Measurements from ENCODE around the gene GLRX5.
A peak's percentile ranks its signal among the peaks of the same experiment; 100 is the strongest.

Gene GLRX5

GRCh38 chr14:95519699-95520098 is 15.2 kb upstream of the GLRX5 start:
- peak; percentile 93 for DNase-seq

DNA sequence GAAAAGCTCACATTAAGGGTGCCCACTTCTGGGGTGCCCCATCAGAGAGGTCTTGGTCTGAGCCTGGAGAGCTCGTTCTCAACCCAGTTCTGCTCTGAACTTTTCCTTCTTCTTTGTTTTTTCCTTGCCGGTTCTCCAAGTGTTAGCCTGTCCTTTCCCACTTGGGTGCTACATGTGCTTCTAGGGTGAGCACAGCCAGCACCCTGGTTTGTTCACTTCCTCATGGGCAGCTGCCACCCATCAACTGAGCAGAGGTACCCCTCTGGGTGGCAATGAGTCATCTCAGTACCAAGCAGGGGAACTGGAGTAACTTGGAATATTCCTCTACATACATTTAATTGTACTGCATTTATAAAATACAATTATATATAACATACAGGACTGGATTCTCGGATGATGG is 14.5 kb upstream of the GLRX5 start:
- peak; percentile 67 for DNase-seq

DNA sequence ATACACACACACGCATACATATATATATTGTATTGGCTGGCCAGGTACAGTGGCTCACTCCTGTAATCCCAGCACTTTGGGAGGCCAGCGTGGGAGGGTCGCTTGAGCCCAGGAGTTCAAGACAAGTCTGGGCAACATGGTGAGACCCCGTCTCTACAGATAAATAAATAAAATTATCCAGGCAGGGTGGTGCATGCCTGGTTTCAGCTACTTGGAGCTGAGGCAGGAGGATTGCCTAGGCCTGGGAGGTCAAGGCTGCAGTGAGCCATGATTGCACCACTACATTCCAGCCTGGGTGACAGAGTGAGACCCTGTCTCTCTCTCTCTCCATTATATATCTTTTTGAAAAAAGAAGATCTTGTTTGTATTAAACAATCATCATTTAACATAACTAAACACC is 13.8 kb upstream of the GLRX5 start:
- no peak for DNase-seq

- DNase-seq: no peak
Observed at GRCh38 chr14:95522116-95522515, 12.7 kb upstream of the GLRX5 start.

GRCh38 chr14:95522556-95522955 is 12.3 kb upstream of the GLRX5 start:
- DNase-seq: peak; percentile 39

- peak; percentile 87 for DNase-seq
Observed at GRCh38 chr14:95523051-95523814, 11.6 kb upstream of the GLRX5 start.

DNA sequence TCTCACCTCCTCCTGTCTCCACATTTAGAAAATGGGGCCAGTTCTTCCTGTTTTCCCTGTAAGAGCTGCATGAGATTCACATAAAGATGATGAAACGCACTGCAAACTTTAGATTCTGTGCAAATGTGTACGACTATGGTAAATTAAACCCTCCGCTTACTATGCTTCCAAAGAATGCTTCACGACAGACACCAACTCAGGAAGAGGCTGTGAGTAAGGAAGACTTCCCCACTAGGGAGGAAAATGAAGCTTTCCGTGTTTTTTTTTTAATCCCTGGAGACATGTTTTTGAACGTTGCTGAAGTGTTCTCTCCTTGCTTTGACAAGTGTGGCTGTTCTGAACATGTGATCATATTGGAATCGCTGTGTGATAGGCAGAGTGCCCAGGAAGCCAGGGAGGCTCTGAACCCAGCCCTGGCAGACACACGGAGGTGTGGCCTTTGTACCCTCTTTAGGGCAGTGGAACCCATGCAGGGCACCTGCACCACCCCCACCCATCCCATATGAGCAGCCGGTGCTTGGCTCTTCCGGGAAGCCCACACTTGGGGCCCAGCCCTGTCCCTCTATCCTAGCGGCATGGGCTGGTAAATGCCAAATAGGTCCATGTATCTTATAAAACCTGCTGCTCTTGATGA is 10.9 kb upstream of the GLRX5 start:
- DNase-seq: peak; percentile 74

DNA sequence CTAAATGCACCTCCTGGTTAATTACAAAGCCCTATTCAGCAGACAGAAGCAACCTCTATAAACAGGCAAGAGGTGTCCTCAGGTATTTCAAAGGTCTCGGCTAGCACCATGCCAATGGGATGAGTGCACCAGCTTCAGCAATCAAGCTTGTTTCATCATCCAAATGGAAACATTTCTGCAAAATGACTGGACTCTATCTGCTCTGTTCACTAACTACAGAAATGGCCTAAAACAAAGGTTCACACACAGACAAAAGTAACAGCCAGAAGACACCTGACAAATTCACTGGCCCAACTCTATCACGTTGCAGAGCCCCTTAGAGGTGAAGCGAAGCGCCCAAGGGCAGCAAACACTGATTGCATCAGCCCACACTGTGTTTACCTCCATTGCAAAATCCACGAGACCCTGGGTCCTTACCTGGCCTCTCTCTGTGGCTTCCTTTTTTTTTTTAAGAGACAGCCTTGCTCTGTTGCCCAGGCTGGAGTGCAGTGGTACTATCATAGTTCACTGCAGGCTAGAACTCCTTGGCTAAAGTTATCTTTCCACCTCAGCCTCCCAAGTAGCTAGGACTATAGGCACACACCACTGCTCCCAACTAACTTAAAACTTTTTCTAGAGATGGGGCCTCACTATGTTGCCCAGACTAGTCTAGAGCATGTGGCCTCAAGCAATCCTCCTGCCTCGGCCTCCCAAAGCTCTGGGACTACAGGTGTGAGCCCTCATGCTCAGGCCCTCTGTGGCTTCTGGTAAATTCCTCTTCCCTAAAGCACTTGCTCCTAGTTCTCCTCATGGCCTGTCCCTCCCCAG is 9.9 kb upstream of the GLRX5 start:
- no peak for DNase-seq

GRCh38 chr14:95525999-95526398 is 8.9 kb upstream of the GLRX5 start:
- no peak for DNase-seq

DNA sequence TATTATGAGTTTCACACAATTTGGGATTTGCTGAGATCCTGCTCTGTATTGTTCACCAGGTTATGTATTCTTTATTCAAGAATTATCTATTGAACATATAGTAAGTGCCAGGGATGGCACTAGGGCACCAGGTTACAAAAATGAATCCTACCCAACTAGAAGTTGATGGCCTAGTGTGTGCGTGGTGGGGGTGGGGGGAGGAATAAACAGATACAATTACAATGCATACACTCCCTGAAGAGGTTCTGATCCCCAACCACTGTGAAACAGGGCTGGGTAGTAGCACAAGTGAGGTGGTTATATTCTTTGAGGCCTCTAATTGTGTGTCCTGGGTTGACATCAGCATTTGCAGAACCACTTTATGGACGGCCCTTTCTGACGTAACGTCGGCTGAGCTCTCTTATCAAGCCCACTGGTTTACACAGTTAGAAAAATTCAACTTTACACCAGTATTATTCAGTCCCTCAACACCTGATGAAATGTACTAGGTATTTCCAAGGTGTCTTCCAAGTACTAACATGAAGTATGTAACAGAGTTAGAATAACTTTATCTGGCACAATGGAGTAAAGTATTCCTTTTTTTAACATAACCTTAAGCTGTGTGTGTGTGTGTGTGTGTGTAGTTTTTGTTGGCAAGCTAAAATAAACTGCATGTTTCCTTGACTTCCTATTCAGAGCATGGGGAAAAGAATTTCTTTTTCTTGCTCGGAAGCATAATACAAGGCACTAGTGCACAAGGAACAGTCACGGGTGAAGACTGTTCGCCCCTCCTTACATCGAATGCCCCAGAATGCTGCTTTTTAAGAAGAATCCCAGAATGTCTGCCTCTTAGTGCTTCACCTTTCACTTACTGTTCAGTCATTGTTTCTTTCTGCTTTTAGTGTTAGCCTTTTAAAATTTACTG is 8.1 kb upstream of the GLRX5 start:
- no peak for DNase-seq

- DNase-seq: peak; percentile 77
Observed at GRCh38 chr14:95527387-95528002, 7.4 kb upstream of the GLRX5 start.

- DNase-seq: no peak
Observed at GRCh38 chr14:95529216-95529615, 5.6 kb upstream of the GLRX5 start.

- no peak for DNase-seq
Observed at GRCh38 chr14:95530473-95531276, 4.2 kb upstream of the GLRX5 start.

GRCh38 chr14:95531473-95531872 is 3.4 kb upstream of the GLRX5 start:
- peak; percentile 33 for DNase-seq

GRCh38 chr14:95531969-95532368 is 2.9 kb upstream of the GLRX5 start:
- no peak for DNase-seq

GRCh38 chr14:95533391-95533821 is 1.4 kb upstream of the GLRX5 start:
- DNase-seq: peak; percentile 39

DNA sequence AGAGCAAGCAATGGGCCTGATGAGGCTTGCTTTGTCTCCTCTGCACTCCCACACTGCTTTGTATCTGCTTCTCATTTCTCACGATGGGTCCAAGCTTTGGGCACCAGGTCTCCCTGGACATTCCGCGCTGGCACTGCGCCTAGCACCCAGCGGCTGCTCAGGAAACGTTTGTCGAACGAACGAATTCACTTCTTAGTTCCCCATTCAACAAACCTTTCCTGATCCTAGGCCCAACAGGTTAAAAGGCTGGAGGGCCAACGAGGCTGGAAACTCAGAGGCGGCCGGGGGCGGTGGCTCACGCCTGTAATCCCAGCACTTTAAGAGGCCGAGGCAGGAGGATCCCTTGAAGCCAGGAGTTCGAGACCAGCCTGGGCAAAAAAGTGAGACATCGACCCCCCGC is 1.0 kb upstream of the GLRX5 start:
- DNase-seq: no peak

- DNase-seq: no peak
Observed at GRCh38 chr14:95535226-95536021, 574 bp downstream of the GLRX5 start.

DNA sequence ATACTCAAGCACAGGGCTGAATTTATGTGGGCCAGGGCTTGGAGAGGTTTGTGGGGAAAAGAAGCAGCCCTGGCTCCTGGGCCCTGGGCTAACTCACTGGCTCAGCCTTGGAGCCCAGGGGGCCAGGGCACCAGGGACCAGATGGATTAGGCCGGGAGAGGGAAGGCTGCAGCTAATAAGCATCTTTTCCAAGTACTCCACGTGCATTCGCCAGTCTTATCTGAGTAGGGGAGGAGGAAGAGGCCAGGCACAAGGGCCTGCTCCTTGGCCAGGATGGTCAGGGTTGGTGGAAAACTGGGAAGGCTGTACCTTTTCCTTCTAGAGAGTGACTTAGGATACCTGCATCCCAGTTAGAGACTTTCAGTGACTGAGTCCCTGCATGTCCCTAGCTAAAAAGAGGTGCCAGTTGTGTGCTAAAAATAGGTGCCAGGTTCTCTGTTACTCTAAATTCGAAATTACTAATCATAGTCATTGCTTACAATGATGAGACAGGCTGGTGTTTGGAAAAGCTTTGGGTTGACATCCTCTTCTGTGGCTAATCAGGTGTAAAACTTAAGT is 1.3 kb downstream of the GLRX5 start:
- DNase-seq: no peak

DNA sequence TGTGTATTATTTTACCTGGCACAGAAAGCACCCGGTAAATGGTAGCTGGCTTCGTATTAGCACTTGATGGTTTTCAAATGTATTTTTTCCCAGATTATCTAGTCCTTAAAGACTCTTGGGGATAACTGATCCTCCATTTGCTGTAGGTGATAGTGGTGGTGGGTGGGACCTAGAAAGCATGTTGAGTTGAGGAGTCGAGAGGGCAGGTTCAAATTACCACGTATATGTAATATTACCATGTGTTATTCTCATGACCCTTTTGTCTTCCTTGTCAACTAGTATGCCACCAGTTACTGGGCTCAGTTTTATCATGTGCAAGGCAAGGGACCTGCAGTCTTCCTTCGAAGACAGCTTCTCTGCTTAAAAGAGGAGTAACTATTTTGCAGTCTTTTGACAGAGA is 1.8 kb downstream of the GLRX5 start:
- no peak for DNase-seq

All from activated CD4-positive, alpha-beta T cell treated with anti-CD3 and anti-CD28 coated beads, Interleukin-2, amount 50 U/mL, for 16 hours (primary cell).